Activated T-cell treated with anti-CD3 and anti-CD28 coated beads, Interleukin-2, amount 50 U/mL, for 72 hours (primary cell): ENCODE measurements around the gene ABCC4. TPM values are rescaled to one million over a fixed set of nuclear protein-coding genes. Genes with fewer than 3 reads are reported as not detected.
"Not testable (repeated sequence)": the region's sequence is repeated elsewhere in the genome, so short reads cannot be mapped to it uniquely, and the experiment has no call there.

ENCODE experiments used
- ATAC-seq, 2 donors: fragments of 150-1000 bp; cut with Tn5 transposase; replicated peaks in 1 of 2; 2 replicates each; pipeline ENCODE4 v1.10.0; 2021; ENCODE audit warnings: moderate library complexity in 2 of 2, mild to moderate bottlenecking in 1 of 2
- DNase-seq, 2 donors: peaks; one replicate each; pipeline ENCODE4 v3.0.0; 2021 to 2022; ENCODE audit warnings: mixed read lengths in 1 of 2
- H3K27ac Mint-ChIP-seq: one replicate; pipeline ENCODE4 v1.8.0; 2022; ENCODE audit warnings: mild to moderate bottlenecking, moderate library complexity, mixed read lengths
- H3K27me3 Mint-ChIP-seq: one replicate; pipeline ENCODE4 v1.8.0; 2022; ENCODE audit warnings: low read depth, mixed read lengths
- H3K36me3 Mint-ChIP-seq, 2 donors: one replicate each; pipeline ENCODE4 v1.8.0; 2022; ENCODE audit warnings: mixed read lengths in 2 of 2, mild to moderate bottlenecking in 1 of 2; ENCODE audit not compliant: insufficient read depth in 2 of 2
- H3K4me1 Mint-ChIP-seq: one replicate; pipeline ENCODE4 v1.8.0; 2022; ENCODE audit warnings: low read depth, mixed read lengths
- H3K4me3 Mint-ChIP-seq, 2 donors: one replicate each; pipeline ENCODE4 v1.8.0; 2022; ENCODE audit warnings: mild to moderate bottlenecking in 2 of 2, mixed read lengths in 2 of 2, moderate library complexity in 2 of 2
- H3K9me3 Mint-ChIP-seq, 2 donors: one replicate each; pipeline ENCODE4 v1.8.0; 2022; ENCODE audit warnings: mixed read lengths in 2 of 2
- total RNA-seq, 2 donors: library from RNA; stranded (reverse); gene quantifications; one replicate each; pipeline ENCODE4 v1.2.3, GENCODE V29; 2022

The ABCC4 gene
- total RNA-seq, 2 donors from 2014 or later = 8.6 to 10.0 TPM

DNA sequence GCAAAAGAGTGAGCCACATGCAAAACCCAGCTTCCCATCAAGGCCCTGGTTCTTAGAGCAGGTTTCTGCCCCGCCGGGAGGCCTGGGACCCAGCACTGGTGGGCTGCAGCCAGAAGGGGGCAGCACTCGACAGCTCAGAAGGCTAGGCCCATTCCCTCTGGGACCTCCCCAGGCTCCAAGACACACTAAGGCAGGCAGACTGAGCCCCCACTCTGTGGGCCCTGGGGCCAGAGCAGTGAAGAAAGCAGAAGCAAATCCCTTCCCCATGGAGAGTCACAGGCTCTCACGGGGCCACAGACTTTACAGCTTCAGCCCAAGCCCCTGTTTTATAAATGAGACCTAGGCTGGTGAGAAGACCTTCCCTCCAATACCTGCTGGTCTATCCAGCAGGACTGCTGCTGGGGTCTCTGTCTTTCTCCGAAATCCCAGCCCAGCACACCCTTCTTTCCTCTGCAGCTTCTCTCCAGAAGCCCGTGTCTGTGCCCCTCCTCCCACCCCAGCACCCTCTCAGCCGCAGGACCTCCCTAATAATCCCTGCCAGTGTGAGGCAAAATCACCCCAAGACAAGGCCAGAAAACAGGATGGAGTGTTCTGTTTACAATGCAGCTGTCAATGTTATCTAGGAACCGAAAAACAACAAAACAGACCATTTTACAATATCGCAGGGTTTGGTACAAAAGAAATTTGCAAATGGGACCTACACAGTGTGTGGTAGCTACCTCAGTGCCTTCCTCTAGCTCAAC lies 109.3 kb downstream of the ABCC4 start:
- Mint-ChIP-seq H3K27ac (no peak overlapping the region), H3K36me3 (no peaks in the 10 kb centered on the region), H3K4me3 (no peak overlapping the region), H3K27me3 (no peaks in the 10 kb centered on the region), H3K4me1 (no peaks in the 10 kb centered on the region), H3K9me3 (no peaks in the 10 kb centered on the region)
- ATAC-seq = peak; percentile 83 to 85
- DNase-seq = peak; percentile 68 to 79

- Mint-ChIP-seq H3K9me3 (no peaks in the 10 kb centered on the region), H3K27me3 (no peaks in the 10 kb centered on the region), H3K4me1 (peaks cover 38% of the 10 kb centered on the region), H3K4me3 (no peak overlapping the region), H3K36me3 (peaks cover 1 to 2% of the 10 kb centered on the region in 2 donors), H3K27ac (no peak overlapping the region)
- no peak for ATAC-seq
- DNase-seq = no peak
These were observed 113.1 kb downstream of the ABCC4 start for GRCh38 chr13:95188128-95188527.

DNA sequence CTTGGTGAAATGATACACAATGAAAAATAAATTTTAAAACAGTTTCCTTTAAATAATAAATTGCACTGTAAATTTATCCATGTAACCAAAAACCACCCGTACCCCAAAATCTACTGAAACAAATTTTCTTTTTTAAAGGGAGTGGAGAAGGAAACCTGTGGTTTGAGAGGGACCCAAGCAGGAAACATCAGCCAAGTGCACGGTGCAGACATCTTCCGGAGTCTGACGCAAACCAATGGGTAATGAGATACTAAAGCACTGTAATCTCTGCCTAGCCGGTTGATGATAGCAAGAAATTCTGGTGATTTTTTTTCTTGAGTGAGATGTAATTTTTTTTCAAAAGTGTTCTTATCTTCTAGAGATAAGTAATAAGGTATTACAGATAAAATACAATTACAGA lies 115.4 kb downstream of the ABCC4 start:
- ATAC-seq = peak; percentile 49 to 59
- Mint-ChIP-seq H3K36me3 (peaks cover 4% of the 10 kb centered on the region in 2 donors), H3K4me1 (peaks cover 53% of the 10 kb centered on the region), H3K4me3 (peak overlapping the region; percentile 65 to 70), H3K27me3 (no peaks in the 10 kb centered on the region), H3K27ac (peak overlapping the region; percentile 93), H3K9me3 (peaks cover 0 to 2% of the 10 kb centered on the region in 2 donors)
- peak; percentile 32 to 47 for DNase-seq

- Mint-ChIP-seq H3K9me3 (peaks cover 0 to 2% of the 10 kb centered on the region in 2 donors), H3K4me3 (peak overlapping the region; percentile 65 to 70), H3K4me1 (peaks cover 58% of the 10 kb centered on the region), H3K36me3 (peaks cover 4% of the 10 kb centered on the region in 2 donors), H3K27me3 (no peaks in the 10 kb centered on the region), H3K27ac (peak overlapping the region; percentile 93)
- DNase-seq (no peak), ATAC-seq (no peak)
These were observed 115.9 kb downstream of the ABCC4 start for GRCh38 chr13:95185311-95185710.

GRCh38 chr13:95184317-95184716 lies 116.9 kb downstream of the ABCC4 start:
- Mint-ChIP-seq H3K4me1 (peaks cover 65% of the 10 kb centered on the region), H3K9me3 (peaks cover 0 to 2% of the 10 kb centered on the region in 2 donors), H3K36me3 (peaks cover 4 to 5% of the 10 kb centered on the region in 2 donors), H3K27me3 (no peaks in the 10 kb centered on the region), H3K4me3 (peak overlapping the region; percentile 65 to 70), H3K27ac (peak overlapping the region; percentile 93)
- ATAC-seq = peak; percentile 73
- peak; percentile 32 to 38 for DNase-seq

DNA sequence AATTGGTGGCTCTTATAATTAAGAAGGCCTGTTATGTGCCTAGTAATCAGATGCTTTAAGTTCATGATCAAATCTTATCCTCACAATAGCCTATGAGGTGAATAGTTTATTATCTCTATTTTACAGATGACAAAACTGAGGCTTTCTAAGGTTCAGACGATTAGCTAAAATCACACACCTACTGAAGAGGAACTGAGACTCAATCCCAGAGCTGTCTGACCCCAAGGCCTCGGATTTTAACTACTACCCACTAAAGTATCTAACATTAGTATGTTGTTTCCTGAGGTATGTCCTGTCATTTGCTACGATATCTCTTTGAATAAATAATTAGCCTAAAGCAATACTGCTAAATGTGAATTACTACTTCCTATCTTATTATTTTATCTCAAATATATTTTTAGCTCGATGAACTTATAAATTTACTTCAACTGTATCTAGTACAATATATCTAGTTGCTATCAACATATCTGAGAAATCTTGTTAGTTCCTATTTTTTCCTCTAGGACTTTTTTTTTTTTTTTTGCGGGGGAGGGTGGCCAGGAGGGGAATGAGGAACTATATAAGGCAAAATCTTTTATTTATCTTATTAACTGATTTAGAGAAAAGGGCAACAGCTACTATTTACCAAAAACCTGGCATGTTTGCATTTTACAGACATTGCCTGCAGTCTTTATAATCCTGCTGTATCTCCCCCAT lies 118.5 kb downstream of the ABCC4 start:
- peaks cover 13 to 17% of the 10 kb centered on the region in 2 donors for H3K36me3 Mint-ChIP-seq
- H3K9me3 Mint-ChIP-seq = peaks cover 0 to 12% of the 10 kb centered on the region in 2 donors
- H3K27me3 Mint-ChIP-seq = no peaks in the 10 kb centered on the region
- H3K27ac Mint-ChIP-seq = no peak overlapping the region
- DNase-seq (no peak), ATAC-seq (no peak)
- H3K4me3 Mint-ChIP-seq = peak overlapping the region in 1 of 2 donors; percentile 59
- H3K4me1 Mint-ChIP-seq = peaks cover 69% of the 10 kb centered on the region

DNA sequence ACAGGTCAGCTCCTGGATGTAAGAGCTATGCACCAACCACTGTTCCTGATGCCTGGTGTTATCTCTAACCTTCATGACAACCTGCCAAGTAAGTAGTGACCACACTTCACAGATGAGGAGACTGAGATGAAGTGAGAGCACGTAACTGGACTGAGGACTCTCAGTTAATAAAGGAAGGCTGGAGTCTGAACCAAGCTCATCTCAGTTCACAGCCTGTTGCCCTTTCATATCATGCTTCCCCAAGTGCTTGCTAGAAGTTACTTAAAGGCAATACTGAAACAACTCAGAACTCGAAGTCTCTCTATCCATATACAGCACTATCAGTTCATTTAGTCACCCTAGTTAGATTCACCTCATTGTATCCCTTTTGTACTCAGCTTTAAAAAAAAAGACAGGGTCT lies 119.7 kb downstream of the ABCC4 start:
- Mint-ChIP-seq H3K4me1 (peaks cover 77% of the 10 kb centered on the region), H3K27me3 (no peaks in the 10 kb centered on the region), H3K27ac (peak overlapping the region; percentile 43), H3K4me3 (peak overlapping the region; percentile 21 to 25), H3K36me3 (peaks cover 13 to 23% of the 10 kb centered on the region in 2 donors), H3K9me3 (peaks cover 0 to 12% of the 10 kb centered on the region in 2 donors)
- ATAC-seq (peak; percentile 64 to 68), DNase-seq (no peak)

- no peak for DNase-seq
- peak overlapping the region in 1 of 2 donors; percentile 25 for H3K4me3 Mint-ChIP-seq
- ATAC-seq = no peak
- H3K4me1 Mint-ChIP-seq = peaks cover 75% of the 10 kb centered on the region
- H3K27ac Mint-ChIP-seq = no peak overlapping the region
- H3K27me3 Mint-ChIP-seq = no peaks in the 10 kb centered on the region
- H3K9me3 Mint-ChIP-seq = peaks cover 0 to 12% of the 10 kb centered on the region in 2 donors
- peaks cover 11 to 24% of the 10 kb centered on the region in 2 donors for H3K36me3 Mint-ChIP-seq
These were observed 120.6 kb downstream of the ABCC4 start for GRCh38 chr13:95180513-95181245.

- H3K4me1 Mint-ChIP-seq = peaks cover 45% of the 10 kb centered on the region
- peak; percentile 77 to 84 for ATAC-seq
- H3K4me3 Mint-ChIP-seq = peak overlapping the region; percentile 24 to 29
- peaks cover 0 to 12% of the 10 kb centered on the region in 2 donors for H3K9me3 Mint-ChIP-seq
- peak overlapping the region; percentile 91 for H3K27ac Mint-ChIP-seq
- peak; percentile 34 to 35 for DNase-seq
- peaks cover 12 to 26% of the 10 kb centered on the region in 2 donors for H3K36me3 Mint-ChIP-seq
- no peaks in the 10 kb centered on the region for H3K27me3 Mint-ChIP-seq
These were observed 124.5 kb downstream of the ABCC4 start for GRCh38 chr13:95176611-95177259.

GRCh38 chr13:95174517-95174916 lies 126.7 kb downstream of the ABCC4 start:
- H3K4me1 Mint-ChIP-seq = peaks cover 24% of the 10 kb centered on the region
- no peak overlapping the region for H3K27ac Mint-ChIP-seq
- DNase-seq (no peak), ATAC-seq (no peak)
- H3K27me3 Mint-ChIP-seq = no peaks in the 10 kb centered on the region
- peaks cover 0 to 10% of the 10 kb centered on the region in 2 donors for H3K9me3 Mint-ChIP-seq
- peaks cover 12 to 25% of the 10 kb centered on the region in 2 donors for H3K36me3 Mint-ChIP-seq
- H3K4me3 Mint-ChIP-seq = no peak overlapping the region

DNA sequence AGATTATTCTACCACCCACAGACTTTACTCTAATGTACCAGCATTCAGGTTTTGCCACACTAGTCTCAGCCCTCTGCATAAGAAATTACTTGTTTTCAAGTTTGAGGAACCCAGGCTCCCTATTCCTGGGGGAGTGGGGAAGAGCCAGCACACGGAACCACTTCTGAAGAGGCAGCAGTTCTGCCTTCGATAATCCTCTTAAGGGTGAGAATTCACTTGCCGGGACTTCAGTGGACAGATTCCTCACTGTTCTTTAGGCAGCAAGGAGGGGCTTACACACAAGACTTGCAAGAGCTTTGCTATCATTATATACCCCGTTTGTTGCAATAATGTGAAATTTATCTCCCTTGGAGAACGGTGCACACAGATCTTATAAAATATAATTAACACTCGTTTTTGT lies 133.1 kb downstream of the ABCC4 start:
- no peaks in the 10 kb centered on the region for H3K27me3 Mint-ChIP-seq
- H3K4me3 Mint-ChIP-seq = no peak overlapping the region
- H3K4me1 Mint-ChIP-seq = no peaks in the 10 kb centered on the region
- peaks cover 2 to 12% of the 10 kb centered on the region in 2 donors for H3K36me3 Mint-ChIP-seq
- no peak for ATAC-seq
- DNase-seq = no peak
- H3K27ac Mint-ChIP-seq = no peak overlapping the region
- no peaks in the 10 kb centered on the region for H3K9me3 Mint-ChIP-seq

- not testable (repeated sequence) for ATAC-seq, H3K4me3 Mint-ChIP-seq, DNase-seq, H3K4me1 Mint-ChIP-seq, H3K9me3 Mint-ChIP-seq, H3K27ac Mint-ChIP-seq, H3K27me3 Mint-ChIP-seq
- H3K36me3 Mint-ChIP-seq = peaks cover 2 to 12% of the 10 kb centered on the region in 2 donors
These were observed 134.2 kb downstream of the ABCC4 start for GRCh38 chr13:95167003-95167402.
